K562 (cell line): ENCODE measurements around the gene NABP1. TPM values are rescaled to one million over a fixed set of nuclear protein-coding genes. Genes with fewer than 3 reads are reported as not detected.

Experiments
- CHD1 ChIP-seq: fragments of 200-600 bp; sonication (generic); IDR thresholded peaks from one replicate; pipeline ENCODE4 v1.6.1; 2012; ENCODE audit warnings: mild to moderate bottlenecking, moderate library complexity, low read length, inconsistent platforms
- EGR1 ChIP-seq: fragments of 450-650 bp; conservative IDR thresholded peaks from 2 replicates; pipeline ENCODE4 v1.6.1; 2017; ENCODE audit warnings: mild to moderate bottlenecking
- EP400 ChIP-seq: fragments of 450-650 bp; IDR thresholded peaks from 2 replicates; pipeline ENCODE4 v1.6.1; 2017; ENCODE audit warnings: antibody characterized with exemption, mild to moderate bottlenecking, moderate library complexity
- JUND ChIP-seq, 2 experiments: IDR thresholded peaks; 2 replicates in 1 of 2; 3 replicates in 1 of 2; pipeline ENCODE4 v1.6.1; 2011; ENCODE audit warnings: borderline replicate concordance in 2 of 2, low read depth in 2 of 2, low read length in 2 of 2, improper control_type of control experiment in 1 of 2, missing biosample characterization in 1 of 2, missing genetic modification characterization in 1 of 2, missing genetic modification reagents in 1 of 2
- POLR2A ChIP-seq: fragments of 450-650 bp; conservative IDR thresholded peaks from 2 replicates; pipeline ENCODE4 v1.6.1; 2016
- REST ChIP-seq, 2 experiments: fragments of 450-650 bp; formaldehyde crosslinking in 1 of 2; IDR thresholded peaks; 2 replicates each; pipeline versions ENCODE4 v1.4.0 to v1.6.1; 2014 to 2020; ENCODE audit warnings: mild to moderate bottlenecking in 2 of 2, borderline replicate concordance in 1 of 2, low read depth in 1 of 2
- XRCC5 ChIP-seq: fragments of 200-400 bp; formaldehyde crosslinking; IDR thresholded peaks from 2 replicates; pipeline ENCODE4 v1.6.1; 2017; ENCODE audit warnings: low read depth, mild to moderate bottlenecking, low read length
- ZNF212 ChIP-seq: fragments of 450-650 bp; formaldehyde crosslinking; IDR thresholded peaks from 2 replicates; pipeline ENCODE4 v1.4.0; 2020; ENCODE audit warnings: mild to moderate bottlenecking
- ZNF780A ChIP-seq: fragments of 250-450 bp; sonication (Bioruptor Pico); IDR thresholded peaks from 2 replicates; pipeline ENCODE4 v1.5.0; 2021; ENCODE audit warnings: mild to moderate bottlenecking
- polyA plus RNA-seq, 8 experiments: library from polyadenylated mRNA; depleted of rRNA in 4 of 8; stranded (reverse) in 5 of 8; unstranded in 3 of 8; fragments of >200 nt; fragmentation: Nextera tagmentation in 2 of 8; fragmentation: Illumina TruSeq in 1 of 8; extraction: Ambion mirVana in 2 of 8; extraction: Trizol in 1 of 8; gene quantifications; 2 replicates each; pipeline versions ENCODE4 v1.2.1 to v1.2.3, GENCODE V29; 2011 to 2014; ENCODE audit warnings: inconsistent platforms in 1 of 8, missing spikeins in 1 of 8
- total RNA-seq, 7 experiments: library from RNA; depleted of rRNA in 6 of 7; stranded (reverse); fragments of >200 nt in 6 of 7; fragmentation: Illumina TruSeq in 2 of 7; extraction: Trizol in 2 of 7; gene quantifications; 2 replicates each; pipeline versions ENCODE4 v1.2.1 to v1.2.3, GENCODE V29; 2011 to 2021; ENCODE audit warnings: low replicate concordance in 1 of 7
- TF ChIP-seq, protein P1 (sequence below): fragments of 450-650 bp; IDR thresholded peaks from 2 replicates; pipeline ENCODE4 v1.6.1; 2016; ENCODE audit warnings: low read depth

The NABP1 gene
- total and polyA plus RNA-seq, 9 of the 15 experiments (the other 6 are each of a cell fraction or from before 2014, with no cell fraction given) = 12.8 to 44.0 (median 20.2) TPM

- TF ChIP-seq REST (IDR thresholded peaks at IDR 0.05; ENCODE audit: borderline replicate concordance) (0 out of 2 replicates have a peak, but pooled peaks have one; percentile 13), REST (CRISPR knock-in tag; IDR thresholded peaks at IDR 0.05; ENCODE audit: low read depth) (no peak), ZNF780A (CRISPR knock-in tag) (no peak), POLR2A (peak; percentile 99), EGR1 (peak; percentile 73), CHD1 (no peak), EP400 (peak; percentile 25; the same call in 1 of the 2 replicates), JUND (IDR thresholded peaks at IDR 0.05; ENCODE audit: borderline replicate concordance, low read depth, low read length) (peak; percentile 43; the same call in 1 of the 2 replicates), JUND (tag; IDR thresholded peaks at IDR 0.05; ENCODE audit: borderline replicate concordance, low read depth, low read length) (peak; percentile 40; the same call in 1 of the 3 replicates), ZNF212 (CRISPR knock-in tag) (no peak), XRCC5 (0 out of 2 replicates have a peak, but pooled peaks have one; percentile 34)
- TF ChIP-seq, protein P1, sequence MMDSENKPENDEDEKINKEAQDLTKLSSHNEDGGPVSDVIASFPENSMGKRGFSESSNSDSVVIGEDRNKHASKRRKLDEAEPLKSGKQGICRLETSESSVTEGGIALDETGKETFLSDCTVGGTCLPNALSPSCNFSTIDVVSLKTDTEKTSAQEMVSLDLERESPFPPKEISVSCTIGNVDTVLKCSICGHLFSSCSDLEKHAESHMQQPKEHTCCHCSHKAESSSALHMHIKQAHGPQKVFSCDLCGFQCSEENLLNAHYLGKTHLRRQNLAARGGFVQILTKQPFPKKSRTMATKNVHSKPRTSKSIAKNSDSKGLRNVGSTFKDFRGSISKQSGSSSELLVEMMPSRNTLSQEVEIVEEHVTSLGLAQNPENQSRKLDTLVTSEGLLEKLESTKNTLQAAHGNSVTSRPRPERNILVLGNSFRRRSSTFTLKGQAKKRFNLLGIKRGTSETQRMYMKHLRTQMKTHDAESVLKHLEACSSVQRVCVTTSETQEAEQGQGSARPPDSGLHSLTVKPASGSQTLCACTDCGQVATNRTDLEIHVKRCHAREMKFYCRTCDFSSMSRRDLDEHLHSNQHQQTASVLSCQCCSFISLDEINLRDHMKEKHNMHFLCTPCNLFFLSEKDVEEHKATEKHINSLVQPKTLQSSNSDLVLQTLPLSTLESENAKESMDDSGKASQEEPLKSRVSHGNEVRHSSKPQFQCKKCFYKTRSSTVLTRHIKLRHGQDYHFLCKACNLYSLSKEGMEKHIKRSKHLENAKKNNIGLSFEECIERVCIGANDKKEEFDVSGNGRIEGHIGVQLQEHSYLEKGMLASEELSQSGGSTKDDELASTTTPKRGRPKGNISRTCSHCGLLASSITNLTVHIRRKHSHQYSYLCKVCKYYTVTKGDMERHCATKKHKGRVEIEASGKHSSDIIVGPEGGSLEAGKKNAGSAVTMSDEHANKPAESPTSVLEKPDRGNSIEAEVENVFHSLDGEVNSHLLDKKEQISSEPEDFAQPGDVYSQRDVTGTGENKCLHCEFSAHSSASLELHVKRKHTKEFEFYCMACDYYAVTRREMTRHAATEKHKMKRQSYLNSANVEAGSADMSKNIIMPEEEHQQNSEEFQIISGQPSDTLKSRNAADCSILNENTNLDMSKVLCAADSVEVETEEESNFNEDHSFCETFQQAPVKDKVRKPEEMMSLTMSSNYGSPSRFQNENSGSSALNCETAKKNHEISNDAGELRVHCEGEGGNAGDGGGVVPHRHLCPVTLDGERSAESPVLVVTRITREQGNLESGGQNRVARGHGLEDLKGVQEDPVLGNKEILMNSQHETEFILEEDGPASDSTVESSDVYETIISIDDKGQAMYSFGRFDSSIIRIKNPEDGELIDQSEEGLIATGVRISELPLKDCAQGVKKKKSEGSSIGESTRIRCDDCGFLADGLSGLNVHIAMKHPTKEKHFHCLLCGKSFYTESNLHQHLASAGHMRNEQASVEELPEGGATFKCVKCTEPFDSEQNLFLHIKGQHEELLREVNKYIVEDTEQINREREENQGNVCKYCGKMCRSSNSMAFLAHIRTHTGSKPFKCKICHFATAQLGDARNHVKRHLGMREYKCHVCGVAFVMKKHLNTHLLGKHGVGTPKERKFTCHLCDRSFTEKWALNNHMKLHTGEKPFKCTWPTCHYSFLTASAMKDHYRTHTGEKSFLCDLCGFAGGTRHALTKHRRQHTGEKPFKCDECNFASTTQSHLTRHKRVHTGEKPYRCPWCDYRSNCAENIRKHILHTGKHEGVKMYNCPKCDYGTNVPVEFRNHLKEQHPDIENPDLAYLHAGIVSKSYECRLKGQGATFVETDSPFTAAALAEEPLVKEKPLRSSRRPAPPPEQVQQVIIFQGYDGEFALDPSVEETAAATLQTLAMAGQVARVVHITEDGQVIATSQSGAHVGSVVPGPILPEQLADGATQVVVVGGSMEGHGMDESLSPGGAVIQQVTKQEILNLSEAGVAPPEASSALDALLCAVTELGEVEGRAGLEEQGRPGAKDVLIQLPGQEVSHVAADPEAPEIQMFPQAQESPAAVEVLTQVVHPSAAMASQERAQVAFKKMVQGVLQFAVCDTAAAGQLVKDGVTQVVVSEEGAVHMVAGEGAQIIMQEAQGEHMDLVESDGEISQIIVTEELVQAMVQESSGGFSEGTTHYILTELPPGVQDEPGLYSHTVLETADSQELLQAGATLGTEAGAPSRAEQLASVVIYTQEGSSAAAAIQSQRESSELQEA = no peak
These were observed at the start of gene NABP1 (continued) for GRCh38 chr2:191677646-191678436.
